HepG2 (cell line): ENCODE results near the gene ELOVL2. TPM values are rescaled to one million over a fixed set of nuclear protein-coding genes. Genes with fewer than 3 reads are reported as not detected.

ENCODE experiments used
- CREB1 ChIP-seq, 2 experiments: fragments of 450-650 bp in 1 of 2; IDR thresholded peaks; 2 replicates each; pipeline ENCODE4 v1.6.1; 2016 to 2017; ENCODE audit warnings: control low read depth in 1 of 2, mild to moderate bottlenecking in 1 of 2, missing compliant biosample characterization in 1 of 2, missing genetic modification characterization in 1 of 2
- FOXA1 ChIP-seq, 2 experiments: fragments of 450-650 bp in 1 of 2; sonication (generic) in 1 of 2; formaldehyde crosslinking in 1 of 2; IDR thresholded peaks; 2 replicates each; pipeline versions ENCODE4 v1.4.0 to v1.6.1; 2016 to 2020; ENCODE audit warnings: missing genetic modification reagents in 1 of 2
- FOXJ3 ChIP-seq: sonication (generic); formaldehyde crosslinking; IDR thresholded peaks from 2 replicates; pipeline ENCODE4 v1.4.0; 2020; ENCODE audit warnings: missing genetic modification reagents, mild to moderate bottlenecking, borderline replicate concordance
- HNRNPLL ChIP-seq: fragments of 200-400 bp; formaldehyde crosslinking; IDR thresholded peaks from 2 replicates; pipeline ENCODE4 v1.6.1; 2017; ENCODE audit warnings: mild to moderate bottlenecking, low read depth, low read length; ENCODE audit not compliant: poor library complexity, severe bottlenecking
- KDM1A ChIP-seq: IDR thresholded peaks from 2 replicates; pipeline ENCODE4 v1.6.1; 2016; ENCODE audit warnings: missing compliant biosample characterization
- LCORL ChIP-seq, 2 experiments: fragments of 450-650 bp in 1 of 2; sonication (generic) in 1 of 2; formaldehyde crosslinking in 1 of 2; IDR thresholded peaks; 2 replicates each; pipeline versions ENCODE4 v1.5.0 to v1.6.1; 2017 to 2020; ENCODE audit warnings: antibody characterized with exemption in 1 of 2, missing genetic modification reagents in 1 of 2
- MTF1 ChIP-seq: sonication (generic); formaldehyde crosslinking; IDR thresholded peaks from 2 replicates; pipeline ENCODE4 v1.5.0; 2020; ENCODE audit warnings: missing genetic modification reagents
- PAXIP1 ChIP-seq: sonication (generic); formaldehyde crosslinking; conservative IDR thresholded peaks from 2 replicates; pipeline ENCODE4 v1.4.0; 2020; ENCODE audit warnings: mild to moderate bottlenecking, missing genetic modification reagents, moderate library complexity
- SP5 ChIP-seq: IDR thresholded peaks from 2 replicates; pipeline ENCODE4 v1.6.1; 2016; ENCODE audit warnings: low read depth, borderline replicate concordance
- ZBTB4 ChIP-seq: sonication (generic); formaldehyde crosslinking; IDR thresholded peaks from 2 replicates; pipeline ENCODE4 v1.4.0; 2020; ENCODE audit warnings: missing genetic modification reagents, mild to moderate bottlenecking, borderline replicate concordance
- ZNF709 ChIP-seq: sonication (generic); formaldehyde crosslinking; IDR thresholded peaks from 2 replicates; pipeline ENCODE4 v1.5.0; 2020; ENCODE audit warnings: mild to moderate bottlenecking, missing genetic modification reagents
- ZNF766 ChIP-seq: sonication (generic); formaldehyde crosslinking; IDR thresholded peaks from 2 replicates; pipeline ENCODE4 v1.5.0; 2020; ENCODE audit warnings: missing genetic modification reagents, borderline replicate concordance
- ZNF883 ChIP-seq: sonication (generic); formaldehyde crosslinking; IDR thresholded peaks from 2 replicates; pipeline ENCODE4 v1.5.1; 2020; ENCODE audit warnings: mild to moderate bottlenecking, missing genetic modification reagents; ENCODE audit errors: not compliant biosample characterization
- polyA plus RNA-seq, 8 experiments: library from polyadenylated mRNA; depleted of rRNA in 3 of 8; stranded (reverse) in 7 of 8; unstranded in 1 of 8; fragments of >200 nt; fragmentation: Illumina TruSeq in 4 of 8; extraction: Trizol in 4 of 8; gene quantifications; 2 replicates each; pipeline versions ENCODE4 v1.2.1 to v1.2.3, GENCODE V29; 2011 to 2016; ENCODE audit warnings: low read depth in 4 of 8, missing spikeins in 1 of 8, mixed read lengths in 1 of 8; ENCODE audit not compliant: insufficient read depth in 1 of 8
- total RNA-seq, 5 experiments: library from RNA; depleted of rRNA; stranded (reverse); fragments of >200 nt; fragmentation: Illumina TruSeq; extraction: Trizol; gene quantifications; 2 replicates each; pipeline ENCODE4 v1.2.3, GENCODE V29; 2016; ENCODE audit warnings: low read depth in 1 of 5
- TF ChIP-seq, protein P1 (sequence below): IDR thresholded peaks from 2 replicates; pipeline ENCODE4 v1.4.0; 2020; ENCODE audit warnings: mild to moderate bottlenecking, missing genetic modification reagents
- TF ChIP-seq, protein P2 (sequence below): sonication (generic); IDR thresholded peaks from 2 replicates; pipeline ENCODE4 v1.6.1; 2016; ENCODE audit warnings: low read depth, borderline replicate concordance

The ELOVL2 gene
- total and polyA plus RNA-seq, 2 of the 13 experiments (the other 11 are each of a cell fraction or from before 2014, with no cell fraction given): 43.6 to 65.4 TPM

GRCh38 chr6:11007715-11008608 lies 36.1 kb downstream of the ELOVL2 start (continued):
- 0 out of 2 replicates have a peak, but pooled peaks have one; percentile 63 for TF ChIP-seq ZBTB4 (CRISPR knock-in tag)
- TF ChIP-seq, protein P1, sequence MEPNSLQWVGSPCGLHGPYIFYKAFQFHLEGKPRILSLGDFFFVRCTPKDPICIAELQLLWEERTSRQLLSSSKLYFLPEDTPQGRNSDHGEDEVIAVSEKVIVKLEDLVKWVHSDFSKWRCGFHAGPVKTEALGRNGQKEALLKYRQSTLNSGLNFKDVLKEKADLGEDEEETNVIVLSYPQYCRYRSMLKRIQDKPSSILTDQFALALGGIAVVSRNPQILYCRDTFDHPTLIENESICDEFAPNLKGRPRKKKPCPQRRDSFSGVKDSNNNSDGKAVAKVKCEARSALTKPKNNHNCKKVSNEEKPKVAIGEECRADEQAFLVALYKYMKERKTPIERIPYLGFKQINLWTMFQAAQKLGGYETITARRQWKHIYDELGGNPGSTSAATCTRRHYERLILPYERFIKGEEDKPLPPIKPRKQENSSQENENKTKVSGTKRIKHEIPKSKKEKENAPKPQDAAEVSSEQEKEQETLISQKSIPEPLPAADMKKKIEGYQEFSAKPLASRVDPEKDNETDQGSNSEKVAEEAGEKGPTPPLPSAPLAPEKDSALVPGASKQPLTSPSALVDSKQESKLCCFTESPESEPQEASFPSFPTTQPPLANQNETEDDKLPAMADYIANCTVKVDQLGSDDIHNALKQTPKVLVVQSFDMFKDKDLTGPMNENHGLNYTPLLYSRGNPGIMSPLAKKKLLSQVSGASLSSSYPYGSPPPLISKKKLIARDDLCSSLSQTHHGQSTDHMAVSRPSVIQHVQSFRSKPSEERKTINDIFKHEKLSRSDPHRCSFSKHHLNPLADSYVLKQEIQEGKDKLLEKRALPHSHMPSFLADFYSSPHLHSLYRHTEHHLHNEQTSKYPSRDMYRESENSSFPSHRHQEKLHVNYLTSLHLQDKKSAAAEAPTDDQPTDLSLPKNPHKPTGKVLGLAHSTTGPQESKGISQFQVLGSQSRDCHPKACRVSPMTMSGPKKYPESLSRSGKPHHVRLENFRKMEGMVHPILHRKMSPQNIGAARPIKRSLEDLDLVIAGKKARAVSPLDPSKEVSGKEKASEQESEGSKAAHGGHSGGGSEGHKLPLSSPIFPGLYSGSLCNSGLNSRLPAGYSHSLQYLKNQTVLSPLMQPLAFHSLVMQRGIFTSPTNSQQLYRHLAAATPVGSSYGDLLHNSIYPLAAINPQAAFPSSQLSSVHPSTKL (CRISPR knock-in tag): peak; percentile 82
- TF ChIP-seq LCORL (IDR thresholded peaks at IDR 0.05): no peak
- TF ChIP-seq LCORL (CRISPR knock-in tag; IDR thresholded peaks at IDR 0.05): peak; percentile 46; the same call in 1 of the 2 replicates
- peak; percentile 82 for TF ChIP-seq PAXIP1 (CRISPR knock-in tag)
- no peak for TF ChIP-seq MTF1 (CRISPR knock-in tag)
- TF ChIP-seq HNRNPLL: no peak
- no peak for TF ChIP-seq CREB1 (IDR thresholded peaks at IDR 0.05)
- peak; percentile 64 for TF ChIP-seq CREB1 (CRISPR knock-in tag; IDR thresholded peaks at IDR 0.05)
- TF ChIP-seq KDM1A (CRISPR knock-in tag): no peak
- 0 out of 2 replicates have a peak, but pooled peaks have one; percentile 3 for TF ChIP-seq SP5 (CRISPR knock-in tag)
- TF ChIP-seq ZNF709: no peak
- TF ChIP-seq ZNF766 (CRISPR knock-in tag): 0 out of 2 replicates have a peak, but pooled peaks have one; percentile 47
- peak; percentile 31 for TF ChIP-seq ZNF883 (CRISPR knock-in tag)
- TF ChIP-seq FOXJ3 (CRISPR knock-in tag): peak; percentile 70; the same call in 1 of the 2 replicates
- TF ChIP-seq, protein P2, sequence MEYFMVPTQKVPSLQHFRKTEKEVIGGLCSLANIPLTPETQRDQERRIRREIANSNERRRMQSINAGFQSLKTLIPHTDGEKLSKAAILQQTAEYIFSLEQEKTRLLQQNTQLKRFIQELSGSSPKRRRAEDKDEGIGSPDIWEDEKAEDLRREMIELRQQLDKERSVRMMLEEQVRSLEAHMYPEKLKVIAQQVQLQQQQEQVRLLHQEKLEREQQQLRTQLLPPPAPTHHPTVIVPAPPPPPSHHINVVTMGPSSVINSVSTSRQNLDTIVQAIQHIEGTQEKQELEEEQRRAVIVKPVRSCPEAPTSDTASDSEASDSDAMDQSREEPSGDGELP: peak; percentile 9; the same call in 1 of the 2 replicates
- TF ChIP-seq FOXA1 (IDR thresholded peaks at IDR 0.05): no peak
- TF ChIP-seq FOXA1 (CRISPR knock-in tag; IDR thresholded peaks at IDR 0.05): peak; percentile 71
